SH-SY5Y (cell line): ENCODE data around the gene ACSS3.

ENCODE experiments used
- GATA2 ChIP-seq: IDR thresholded peaks from 2 replicates; pipeline ENCODE4 v1.6.1; 2011; ENCODE audit warnings: mild to moderate bottlenecking, low read depth, low read length
- GATA3 ChIP-seq: IDR thresholded peaks from 2 replicates; pipeline ENCODE4 v1.6.1; 2011; ENCODE audit warnings: low read depth, mild to moderate bottlenecking, low read length, moderate library complexity

DNA sequence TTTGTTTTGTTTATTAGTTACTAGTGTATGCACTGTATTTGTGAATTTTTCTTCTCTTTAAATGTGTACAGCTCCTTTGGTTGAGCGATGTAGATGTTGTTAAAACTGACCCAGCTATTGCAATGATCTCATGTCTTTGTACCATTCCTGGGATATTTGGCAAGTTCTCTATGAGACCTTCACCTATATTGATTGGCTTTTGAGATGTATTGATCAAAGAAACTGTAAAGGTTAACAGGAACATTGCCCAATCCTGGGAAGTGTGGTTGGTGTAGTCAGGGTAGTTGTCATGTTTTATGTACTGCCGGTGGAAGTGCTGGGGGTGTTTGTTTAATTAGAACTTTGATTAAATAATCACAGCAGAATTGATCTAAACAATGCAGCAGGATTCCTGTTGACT is 43.1 kb downstream of the ACSS3 start:
- no peak for TF ChIP-seq GATA2
- no peak for TF ChIP-seq GATA3
